Ovary (tissue), 9 donors: ENCODE data around the gene NPSR1. TPM values are rescaled to one million over a fixed set of nuclear protein-coding genes. Genes with fewer than 3 reads are reported as not detected.

ENCODE experiments used
- DNase-seq, 5 donors: peaks; one replicate each; pipeline ENCODE4 v3.0.0-alpha.2; 2019 to 2020
- H3K27ac ChIP-seq, 2 donors: fragments of 200-600 bp; one replicate each; pipeline versions ENCODE4 v1.5.1 to v1.8.0; 2019 to 2022
- H3K27me3 ChIP-seq: fragments of 200-600 bp; one replicate; pipeline ENCODE4 v1.8.0; 2022
- H3K36me3 ChIP-seq: fragments of 200-600 bp; sonication (generic); one replicate; pipeline ENCODE4 v1.5.1; 2019
- H3K4me1 ChIP-seq: one replicate; pipeline ENCODE4 v1.8.1; 2013; ENCODE audit warnings: mild to moderate bottlenecking, moderate library complexity; ENCODE audit not compliant: insufficient read depth
- H3K4me3 ChIP-seq: fragments of 200-600 bp; sonication (generic); one replicate; pipeline ENCODE4 v1.5.1; 2017
- H3K9me3 ChIP-seq, 2 donors: fragments of 200-600 bp in 1 of 2; sonication (generic) in 1 of 2; one replicate each; pipeline versions ENCODE4 v1.5.1 to v1.8.1; 2013 to 2019; ENCODE audit warnings: mild to moderate bottlenecking in 1 of 2, moderate library complexity in 1 of 2
- CTCF ChIP-seq, 3 donors: fragments of 450-650 bp in 2 of 3; fragments of 200-600 bp in 1 of 3; IDR thresholded peaks; one replicate each; pipeline versions ENCODE4 v1.5.1 to v1.8.0; 2016 to 2022; ENCODE audit warnings: antibody characterized with exemption in 3 of 3, mild to moderate bottlenecking in 1 of 3
- EP300 ChIP-seq: sonication (generic); formaldehyde crosslinking; IDR thresholded peaks from one replicate; pipeline ENCODE4 v1.6.1; 2017; ENCODE audit warnings: antibody characterized with exemption
- POLR2A ChIP-seq: fragments of 450-650 bp; IDR thresholded peaks from one replicate; pipeline ENCODE4 v1.6.1; 2017; ENCODE audit warnings: antibody characterized with exemption, mild to moderate bottlenecking, moderate library complexity
- WGBS, 3 donors: extraction: QIAGEN DNeasy Blood & Tissue Kit in 1 of 3; methylation state at CpG; one replicate each; pipeline versions ENCODE4 v1.1.5 to v1.1.7; 2013 to 2017; 5-methylcytosine and 5-hydroxymethylcytosine counted together
- intact Hi-C, 4 donors: fragments of 100-400 bp; cut with DNase I; formaldehyde crosslinking; loops; one replicate each; pipeline versions ENCODE4 v1.11.0 to v1.15.1; 2022 to 2023
- polyA plus RNA-seq, 2 donors: library from polyadenylated mRNA; stranded (reverse); fragments of 200-250 nt in 1 of 2; fragments of 350-450 nt in 1 of 2; fragmentation: Illumina TruSeq in 1 of 2; extraction: RNeasy Lipid Tissue Mini Kit (QIAGEN cat#74804) in 1 of 2; gene quantifications; one replicate each; pipeline ENCODE4 v1.2.3, GENCODE V29; 2013 to 2014
- total RNA-seq, 7 donors: library from RNA; depleted of rRNA in 2 of 7; stranded (reverse); fragments of >200 nt in 2 of 7; fragmentation: NEBNext Ultra II Directional in 3 of 7; extraction: Animal tissue kit (Norgen Biotek cat#: 25700) in 3 of 7; gene quantifications; one replicate each; pipeline versions ENCODE4 v1.1.0 to v1.2.4, GENCODE V29; 2016 to 2023
- donor health status: DM: no; HTN: no; CAD: no; lungs with moderate emphysema.
- donor health status: DM: no; HTN: no; CAD: no.
- donor health status: Bipolar disorder and iron deficiency.
- donor health status: DM: yes; HTN: yes; CAD: no.
- donor health status: DM: no; HTN: no; CAD: no.
- donor health status: DM: yes; HTN: yes; CAD: no.

Gene NPSR1
- total and polyA plus RNA-seq, 9 donors: not detected

DNA sequence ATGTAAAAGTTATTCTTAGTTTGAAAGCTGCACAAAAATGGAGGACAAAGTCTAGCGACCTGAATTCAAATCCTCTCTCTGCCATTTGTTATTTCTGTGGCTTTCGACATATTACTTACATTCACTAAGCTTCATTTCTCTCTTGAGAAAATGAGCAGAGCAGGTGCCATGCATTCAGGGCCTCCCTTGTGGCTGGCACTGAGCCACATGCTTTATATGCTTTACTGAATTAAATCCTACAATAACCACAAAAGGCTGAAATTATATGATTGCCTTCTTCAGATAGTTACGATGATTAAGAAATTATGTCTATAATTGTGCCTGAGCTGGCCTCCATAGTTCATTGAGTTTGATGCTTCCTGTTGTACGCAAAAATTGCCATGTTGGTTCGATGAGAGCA is 98.7 kb downstream of the NPSR1 start:
- H3K4me1 ChIP-seq: no peaks in the 10 kb centered on the region
- WGBS, 3 donors: 92% methylated on average over 5 of the region's 5 CpGs
- no peaks in the 10 kb centered on the region for H3K36me3 ChIP-seq
- no peaks in the 10 kb centered on the region for H3K27me3 ChIP-seq
- TF ChIP-seq POLR2A (no peak), CTCF (IDR thresholded peaks at IDR 0.05) (no peak), EP300 (no peak)
- H3K9me3 ChIP-seq: no peaks in the 10 kb centered on the region
- no peak for DNase-seq
- no peak overlapping the region for H3K27ac ChIP-seq
- intact Hi-C loops: no loop called here
- no peak overlapping the region for H3K4me3 ChIP-seq

GRCh38 chr7:34757570-34758110 is 99.6 kb downstream of the NPSR1 start:
- 75 to 90% (median 88%) methylated on average over 5 of the region's 5 CpGs for WGBS, 3 donors

GRCh38 chr7:34758111-34758601 is 100.1 kb downstream of the NPSR1 start:
- TF ChIP-seq EP300 (no peak), CTCF (IDR thresholded peaks at IDR 0.05) (no peak), POLR2A (no peak)
- intact Hi-C loops: no loop called here
- no peak for DNase-seq
- H3K27me3 ChIP-seq: no peaks in the 10 kb centered on the region
- H3K36me3 ChIP-seq: no peaks in the 10 kb centered on the region
- no peak overlapping the region for H3K27ac ChIP-seq
- WGBS, 3 donors: 59 to 68% (median 68%) methylated on average over 1 of the region's 1 CpG
- H3K4me3 ChIP-seq: no peak overlapping the region
- H3K9me3 ChIP-seq: no peaks in the 10 kb centered on the region
- H3K4me1 ChIP-seq: no peaks in the 10 kb centered on the region

More at GRCh38 chr7:34757570-34758110, 99.6 kb downstream of the NPSR1 start:
- DNase-seq: no peak
- Histone ChIP-seq H3K36me3 (no peaks in the 10 kb centered on the region), H3K4me1 (no peaks in the 10 kb centered on the region), H3K9me3 (no peaks in the 10 kb centered on the region), H3K27ac (no peak overlapping the region), H3K4me3 (no peak overlapping the region), H3K27me3 (no peaks in the 10 kb centered on the region)
- intact Hi-C loops: no loop called here
- TF ChIP-seq POLR2A (no peak), EP300 (no peak), CTCF (IDR thresholded peaks at IDR 0.05) (no peak)

DNA sequence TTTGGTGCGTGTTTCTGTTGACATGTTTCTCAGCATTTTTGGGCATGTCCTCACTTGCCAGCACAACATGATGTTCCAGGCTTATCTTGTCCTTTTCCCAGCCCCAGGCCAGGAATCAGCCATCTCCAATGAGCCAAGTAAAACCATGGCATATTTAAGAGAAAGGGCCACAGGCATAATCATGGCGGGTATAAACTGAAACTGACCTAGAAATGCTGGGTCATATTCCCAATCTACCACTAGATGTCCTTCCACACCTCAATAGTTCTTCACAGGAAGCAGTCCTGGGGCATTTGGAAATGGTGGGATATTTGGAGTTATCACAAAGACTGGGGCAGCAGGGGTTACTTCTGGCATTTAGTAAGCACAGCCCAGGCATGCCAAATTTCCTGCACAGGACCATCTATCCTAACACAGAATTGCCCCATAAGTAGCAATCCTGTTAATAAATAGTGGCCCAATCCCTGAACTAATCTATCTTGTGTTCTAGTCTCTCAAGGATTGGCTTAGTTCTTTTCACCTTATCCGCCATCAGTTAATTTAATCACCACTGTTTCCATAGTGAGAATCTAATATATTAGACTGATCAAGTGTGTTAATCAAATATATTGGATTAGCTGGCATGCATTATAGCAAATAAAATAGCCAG is 101.6 kb downstream of the NPSR1 start:
- Histone ChIP-seq H3K27ac (no peak overlapping the region), H3K27me3 (no peaks in the 10 kb centered on the region), H3K4me3 (no peak overlapping the region), H3K4me1 (no peaks in the 10 kb centered on the region), H3K9me3 (no peaks in the 10 kb centered on the region), H3K36me3 (no peaks in the 10 kb centered on the region)
- 79 to 81% (median 81%) methylated on average over 3 of the region's 3 CpGs for WGBS, 3 donors
- no peak for TF ChIP-seq POLR2A
- no peak for TF ChIP-seq CTCF (IDR thresholded peaks at IDR 0.05)
- no peak for TF ChIP-seq EP300
- intact Hi-C loops: no loop called here
- DNase-seq: no peak
